ENCODE data around the gene VPS41. TPM values are rescaled to one million over a fixed set of nuclear protein-coding genes. Genes with fewer than 3 reads are reported as not detected.

The VPS41 gene
- total RNA-seq, 1 experiment from 2014 or later, result 36.0 TPM

GRCh38 chr7:38703093-38703492, 205.9 kb downstream of the VPS41 start:
- Histone ChIP-seq H3K9me3 (replicated peaks) (no peaks in the 10 kb centered on the region), H3K4me3 (no peak overlapping the region), H3K36me3 (no peaks in the 10 kb centered on the region), H3K27ac (no peak overlapping the region), H3K4me1 (replicated peaks) (no peaks in the 10 kb centered on the region), H3K27me3 (replicated peaks) (no peaks in the 10 kb centered on the region)
- DNase-seq (ENCODE audit: low read depth in 1 of 2, low spot score in 2 of 2), result no peak

DNA sequence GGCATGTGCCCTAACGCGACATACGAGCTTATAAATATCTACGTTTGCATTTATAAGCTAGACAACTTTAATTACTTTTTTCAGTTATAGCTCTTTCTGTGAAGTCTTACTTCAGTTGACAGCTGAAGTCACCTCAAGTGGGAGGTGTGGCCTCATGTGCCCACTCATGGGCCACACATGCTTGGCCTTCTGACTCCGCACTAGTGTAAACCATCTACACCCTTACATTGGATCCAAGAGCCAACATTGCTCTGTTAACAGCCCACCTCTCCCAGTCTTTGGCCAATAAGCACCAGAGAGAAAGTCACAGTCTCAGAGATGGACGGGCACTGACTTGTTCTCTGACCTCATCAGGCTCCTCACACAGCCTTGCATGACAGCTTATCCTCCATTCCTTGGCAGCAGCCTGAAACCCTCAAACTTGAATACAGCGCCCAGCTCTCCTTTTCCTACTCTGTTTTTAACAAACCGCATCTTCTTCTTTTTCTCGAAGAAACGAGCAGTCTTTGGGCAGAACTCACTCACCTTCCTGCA, 206.9 kb downstream of the VPS41 start:
- no peak overlapping the region for H3K27ac ChIP-seq
- no peaks in the 10 kb centered on the region for H3K4me1 ChIP-seq (replicated peaks)
- no peaks in the 10 kb centered on the region for H3K9me3 ChIP-seq (replicated peaks)
- no peaks in the 10 kb centered on the region for H3K27me3 ChIP-seq (replicated peaks)
- no peak for DNase-seq (ENCODE audit: low read depth in 1 of 2, low spot score in 2 of 2)
- H3K36me3 ChIP-seq, result no peaks in the 10 kb centered on the region
- H3K4me3 ChIP-seq, result no peak overlapping the region

GRCh38 chr7:38700116-38700515, 208.9 kb downstream of the VPS41 start:
- Histone ChIP-seq H3K27ac (no peak overlapping the region), H3K9me3 (replicated peaks) (no peaks in the 10 kb centered on the region), H3K27me3 (replicated peaks) (no peaks in the 10 kb centered on the region), H3K4me1 (replicated peaks) (no peaks in the 10 kb centered on the region), H3K4me3 (no peak overlapping the region), H3K36me3 (no peaks in the 10 kb centered on the region)
- DNase-seq (ENCODE audit: low read depth in 1 of 2, low spot score in 2 of 2), result no peak

DNA sequence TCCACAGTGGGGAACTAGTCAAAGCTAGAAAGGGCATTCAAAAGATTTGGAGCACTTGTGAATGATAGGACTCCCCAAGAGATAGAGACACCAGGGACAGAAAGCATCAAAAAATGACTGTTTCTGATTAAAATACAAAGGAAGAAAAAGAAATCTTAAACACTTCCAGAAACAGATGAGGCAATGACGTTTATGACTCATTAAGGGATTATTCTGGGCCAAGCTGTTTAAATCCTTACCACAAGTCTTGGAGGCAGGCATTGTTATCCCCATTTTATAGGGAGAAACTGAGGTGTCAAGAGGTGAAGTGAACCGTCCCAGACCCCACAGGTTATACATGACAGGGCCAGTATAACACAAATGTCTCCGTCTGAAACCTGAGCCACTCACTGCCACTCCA, 209.5 kb downstream of the VPS41 start:
- Histone ChIP-seq H3K4me3 (no peak overlapping the region), H3K4me1 (replicated peaks) (no peaks in the 10 kb centered on the region), H3K36me3 (no peaks in the 10 kb centered on the region), H3K27ac (no peak overlapping the region), H3K27me3 (replicated peaks) (no peaks in the 10 kb centered on the region), H3K9me3 (replicated peaks) (no peaks in the 10 kb centered on the region)
- no peak for DNase-seq (ENCODE audit: low read depth in 1 of 2, low spot score in 2 of 2)

GRCh38 chr7:38694326-38694725, 214.7 kb downstream of the VPS41 start:
- Histone ChIP-seq H3K36me3 (no peaks in the 10 kb centered on the region), H3K4me3 (no peak overlapping the region), H3K9me3 (replicated peaks) (no peaks in the 10 kb centered on the region), H3K4me1 (replicated peaks) (no peaks in the 10 kb centered on the region), H3K27me3 (replicated peaks) (no peaks in the 10 kb centered on the region), H3K27ac (no peak overlapping the region)
- no peak for DNase-seq (ENCODE audit: low read depth in 1 of 2, low spot score in 2 of 2)

GRCh38 chr7:38686888-38687287, 222.1 kb downstream of the VPS41 start:
- no peak for DNase-seq (ENCODE audit: low read depth in 1 of 2, low spot score in 2 of 2)
- no peak overlapping the region for H3K4me3 ChIP-seq
- no peak overlapping the region for H3K27ac ChIP-seq
- no peaks in the 10 kb centered on the region for H3K9me3 ChIP-seq (replicated peaks)
- no peaks in the 10 kb centered on the region for H3K4me1 ChIP-seq (replicated peaks)
- H3K27me3 ChIP-seq (replicated peaks), result no peaks in the 10 kb centered on the region
- no peaks in the 10 kb centered on the region for H3K36me3 ChIP-seq

- no peak for DNase-seq (ENCODE audit: low read depth in 1 of 2, low spot score in 2 of 2)
- Histone ChIP-seq H3K36me3 (no peaks in the 10 kb centered on the region), H3K9me3 (replicated peaks) (no peaks in the 10 kb centered on the region), H3K4me3 (no peak overlapping the region), H3K27ac (no peak overlapping the region), H3K4me1 (replicated peaks) (no peaks in the 10 kb centered on the region), H3K27me3 (replicated peaks) (no peaks in the 10 kb centered on the region)
Measured at GRCh38 chr7:38685851-38686250, 223.1 kb downstream of the VPS41 start.

DNA sequence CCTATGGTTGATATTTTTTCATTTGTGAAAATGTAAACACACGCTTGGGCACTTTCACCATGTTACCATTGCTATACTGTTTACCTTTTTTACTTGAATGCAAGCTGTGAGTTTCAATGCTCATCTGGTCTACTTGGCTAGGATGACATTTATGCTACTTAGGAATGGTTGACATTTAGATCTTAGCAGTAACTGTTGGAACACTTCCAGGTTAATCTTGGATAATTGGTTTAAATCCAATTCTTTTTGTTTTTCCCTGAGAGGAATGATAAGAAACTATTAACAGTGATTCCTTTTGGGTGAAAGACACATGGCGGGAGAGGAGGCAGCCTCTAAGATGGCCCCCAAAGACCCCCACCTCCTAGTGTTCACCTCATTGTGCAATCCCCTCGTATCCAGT, 226.4 kb downstream of the VPS41 start:
- H3K27me3 ChIP-seq (replicated peaks), result no peaks in the 10 kb centered on the region
- no peak overlapping the region for H3K27ac ChIP-seq
- H3K4me1 ChIP-seq (replicated peaks), result no peaks in the 10 kb centered on the region
- DNase-seq (ENCODE audit: low read depth in 1 of 2, low spot score in 2 of 2), result no peak
- no peak overlapping the region for H3K4me3 ChIP-seq
- H3K9me3 ChIP-seq (replicated peaks), result no peaks in the 10 kb centered on the region
- H3K36me3 ChIP-seq, result no peaks in the 10 kb centered on the region

- Histone ChIP-seq H3K36me3 (no peaks in the 10 kb centered on the region), H3K9me3 (replicated peaks) (no peaks in the 10 kb centered on the region), H3K4me1 (replicated peaks) (no peaks in the 10 kb centered on the region), H3K27ac (no peak overlapping the region), H3K27me3 (replicated peaks) (no peaks in the 10 kb centered on the region), H3K4me3 (no peak overlapping the region)
- no peak for DNase-seq (ENCODE audit: low read depth in 1 of 2, low spot score in 2 of 2)
Measured at GRCh38 chr7:38681882-38682281, 227.1 kb downstream of the VPS41 start.

DNA sequence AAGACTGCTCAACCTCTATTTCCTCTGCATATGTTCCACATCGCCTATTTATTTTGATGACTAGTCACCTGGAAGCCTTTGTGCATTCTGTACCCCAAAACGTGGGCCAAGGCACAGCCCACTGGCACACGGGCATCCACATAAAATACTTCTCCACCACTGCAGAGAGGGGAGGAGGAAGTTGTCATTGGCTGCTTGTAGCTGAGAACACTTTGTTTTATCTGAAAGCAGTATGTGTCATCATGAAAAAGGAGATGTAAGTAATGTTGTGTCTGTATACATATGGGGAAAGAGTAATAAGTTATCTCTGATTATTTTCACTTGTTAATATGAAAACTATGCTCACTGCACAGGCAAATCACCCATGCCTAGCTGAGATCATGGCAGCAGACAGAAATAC, 229.6 kb downstream of the VPS41 start:
- H3K4me3 ChIP-seq, result no peak overlapping the region
- H3K27me3 ChIP-seq (replicated peaks), result no peaks in the 10 kb centered on the region
- no peaks in the 10 kb centered on the region for H3K9me3 ChIP-seq (replicated peaks)
- no peak for DNase-seq (ENCODE audit: low read depth in 1 of 2, low spot score in 2 of 2)
- no peak overlapping the region for H3K27ac ChIP-seq
- no peaks in the 10 kb centered on the region for H3K4me1 ChIP-seq (replicated peaks)
- no peaks in the 10 kb centered on the region for H3K36me3 ChIP-seq

DNA sequence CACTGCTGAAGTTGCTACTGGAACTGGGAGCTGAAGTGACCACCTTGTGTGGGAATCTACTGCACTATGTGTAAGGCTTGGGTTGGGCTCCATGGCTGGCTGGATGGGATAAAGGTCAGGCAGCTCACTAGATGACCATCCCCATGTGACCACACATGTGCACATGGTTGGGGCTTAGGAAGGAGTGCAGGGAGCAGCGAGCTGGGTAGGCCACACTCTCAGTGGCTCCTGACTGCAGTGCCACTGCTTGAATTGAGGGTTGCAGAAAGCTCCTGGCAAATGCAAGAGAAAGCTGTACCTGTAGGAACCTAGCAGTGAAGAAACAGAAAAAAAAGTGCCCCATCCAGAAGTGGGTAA, 230.3 kb downstream of the VPS41 start:
- Histone ChIP-seq H3K9me3 (replicated peaks) (no peaks in the 10 kb centered on the region), H3K4me1 (replicated peaks) (no peaks in the 10 kb centered on the region), H3K36me3 (no peaks in the 10 kb centered on the region), H3K27me3 (replicated peaks) (no peaks in the 10 kb centered on the region), H3K27ac (no peak overlapping the region), H3K4me3 (no peak overlapping the region)
- DNase-seq (ENCODE audit: low read depth in 1 of 2, low spot score in 2 of 2), result no peak

DNA sequence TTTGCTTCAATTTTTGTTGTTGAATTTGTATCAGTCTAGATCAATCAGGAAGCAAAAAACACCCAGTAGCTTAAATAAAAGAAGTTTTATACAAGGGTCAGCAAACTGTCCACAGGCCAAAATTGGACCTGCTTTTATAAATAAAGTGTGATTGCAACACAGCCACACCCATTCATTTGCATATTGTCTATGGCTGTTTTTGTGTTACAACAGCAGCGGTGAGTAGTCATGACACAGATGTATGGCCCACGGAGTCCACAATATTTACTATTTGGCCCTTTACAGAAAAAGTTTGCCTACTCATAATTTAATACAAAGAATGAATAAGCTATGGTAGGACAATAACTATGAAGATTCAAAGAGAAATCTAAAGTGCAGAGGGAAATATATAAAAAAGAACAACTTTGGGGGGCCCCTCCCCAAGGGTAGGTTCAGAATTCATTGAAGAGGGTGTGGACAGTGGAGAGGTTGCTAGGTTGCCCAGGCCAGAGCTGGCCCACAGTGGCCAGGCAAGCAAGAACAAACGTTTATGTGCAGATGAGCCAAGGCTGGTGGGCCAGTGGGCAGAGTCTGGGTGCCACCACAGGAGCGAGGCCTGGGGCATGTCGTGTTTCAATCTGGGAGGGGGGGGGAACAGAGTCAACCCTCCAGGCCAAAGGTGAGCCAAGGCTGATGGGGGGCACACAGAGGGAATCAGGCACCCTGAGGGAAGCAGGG, 230.9 kb downstream of the VPS41 start:
- no peaks in the 10 kb centered on the region for H3K9me3 ChIP-seq (replicated peaks)
- H3K27ac ChIP-seq, result no peak overlapping the region
- no peaks in the 10 kb centered on the region for H3K36me3 ChIP-seq
- no peaks in the 10 kb centered on the region for H3K27me3 ChIP-seq (replicated peaks)
- H3K4me3 ChIP-seq, result no peak overlapping the region
- H3K4me1 ChIP-seq (replicated peaks), result no peaks in the 10 kb centered on the region
- DNase-seq (ENCODE audit: low read depth in 1 of 2, low spot score in 2 of 2), result no peak

GRCh38 chr7:38675494-38676106, 233.4 kb downstream of the VPS41 start:
- H3K36me3 ChIP-seq, result no peaks in the 10 kb centered on the region
- no peaks in the 10 kb centered on the region for H3K27me3 ChIP-seq (replicated peaks)
- no peaks in the 10 kb centered on the region for H3K4me1 ChIP-seq (replicated peaks)
- no peak overlapping the region for H3K27ac ChIP-seq
- H3K4me3 ChIP-seq, result no peak overlapping the region
- DNase-seq (ENCODE audit: low read depth in 1 of 2, low spot score in 2 of 2), result no peak
- H3K9me3 ChIP-seq (replicated peaks), result no peaks in the 10 kb centered on the region

- no peak overlapping the region for H3K27ac ChIP-seq
- no peaks in the 10 kb centered on the region for H3K27me3 ChIP-seq (replicated peaks)
- H3K36me3 ChIP-seq, result no peaks in the 10 kb centered on the region
- no peaks in the 10 kb centered on the region for H3K4me1 ChIP-seq (replicated peaks)
- H3K4me3 ChIP-seq, result no peak overlapping the region
- no peak for DNase-seq (ENCODE audit: low read depth in 1 of 2, low spot score in 2 of 2)
- no peaks in the 10 kb centered on the region for H3K9me3 ChIP-seq (replicated peaks)
Measured at GRCh38 chr7:38674513-38674912, 234.5 kb downstream of the VPS41 start.

Measured in SJSA1 (cell line).